HTR-8/SVneo (cell line): ENCODE data around the gene ZNF212.

Experiments used
- DNase-seq: peaks from one replicate; pipeline ENCODE4 v3.0.0; 2011; ENCODE audit warnings: low spot score, mixed read lengths; ENCODE audit not compliant: insufficient read length
- FAIRE-seq: peaks from 2 replicates; lab custom pipeline; 2011; peaks lifted over from hg19 to GRCh38; lab: Jason Lieb, UNC

The ZNF212 gene

DNA sequence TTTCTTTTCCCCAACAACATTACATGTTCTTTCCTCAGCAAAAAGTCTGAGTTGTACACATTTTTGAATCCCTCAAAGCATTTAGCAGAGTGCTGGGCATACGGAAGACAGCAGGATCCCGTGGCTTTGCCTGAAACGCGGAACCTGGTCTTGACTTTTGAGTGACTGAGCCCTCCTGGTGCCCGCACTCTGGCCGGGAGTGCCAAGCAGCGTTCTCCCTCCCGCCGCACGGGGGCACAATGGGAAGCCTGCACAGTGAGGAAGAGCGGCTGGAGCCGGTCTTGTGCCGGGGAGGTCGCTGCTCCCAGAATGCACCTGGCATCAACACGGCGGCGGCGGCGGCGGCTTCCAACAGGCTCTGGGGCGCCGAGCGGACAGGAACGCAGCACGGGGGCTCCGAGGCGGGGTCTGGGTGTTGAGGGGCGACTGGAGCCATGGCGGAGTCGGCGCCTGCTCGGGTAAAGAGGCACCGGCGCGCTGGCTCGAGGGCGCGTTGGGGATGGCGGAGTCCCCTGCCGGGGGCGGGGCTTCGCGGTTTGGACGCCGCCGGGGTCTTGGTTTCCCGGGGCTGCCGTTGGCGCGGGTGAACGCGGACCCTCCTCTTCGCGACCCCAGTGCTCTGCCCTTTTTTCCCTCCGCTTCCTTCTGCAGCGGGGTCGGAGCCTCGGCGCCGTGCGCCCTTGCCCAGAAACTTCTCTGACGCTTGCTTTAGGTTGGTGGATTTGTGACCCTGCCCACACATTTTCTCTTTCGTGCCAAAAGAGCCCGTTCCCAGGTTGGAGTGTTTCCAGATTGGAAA is at the start of gene ZNF212:
ZNF212 (plus strand) TSS at position 307 of the 799 bp plus-strand sequence; CDS start at position 435, 128 bp downstream.
- no peak for FAIRE-seq
- peak; percentile 93 for DNase-seq

DNA sequence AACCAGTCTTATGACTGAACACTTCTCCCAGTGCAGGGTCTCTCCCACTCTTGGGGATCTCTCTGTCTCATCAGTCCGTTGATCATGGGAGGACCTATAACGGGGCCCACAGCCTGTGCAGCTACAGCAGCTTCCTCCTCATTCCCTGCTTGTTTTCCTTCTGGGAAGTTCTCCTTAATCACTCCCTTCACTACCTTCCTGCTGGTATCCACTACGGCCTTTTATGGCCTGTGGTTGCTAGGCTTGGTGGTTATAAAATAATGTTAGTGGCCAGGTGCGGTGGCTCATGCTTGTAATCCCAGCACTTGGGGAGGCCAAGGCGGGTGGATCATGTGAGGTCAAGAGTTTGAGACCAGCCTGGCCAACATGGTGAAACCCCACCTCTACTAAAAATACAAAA is 47.6 kb upstream of the ZNF212 start:
- DNase-seq (no peak), FAIRE-seq (no peak)

DNA sequence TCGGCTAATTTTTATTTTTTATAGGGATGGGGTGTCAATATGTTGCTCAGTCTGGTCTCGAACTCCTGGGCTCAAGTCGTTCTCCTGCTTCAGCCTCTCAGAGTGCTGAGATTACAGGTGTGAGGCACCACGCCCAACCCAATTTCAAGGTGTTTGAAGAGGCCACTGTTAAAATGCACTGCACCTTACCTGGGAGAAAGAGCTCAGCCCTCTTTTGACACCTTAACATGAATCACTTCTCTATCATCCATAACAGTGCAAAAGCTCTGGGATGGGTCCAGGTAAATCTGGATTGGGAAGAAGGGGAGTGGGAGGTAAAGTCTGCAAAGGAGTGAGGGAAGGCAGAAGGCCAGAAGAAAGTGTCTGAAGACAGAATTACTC is 44.7 kb upstream of the ZNF212 start:
- DNase-seq (peak; percentile 15), FAIRE-seq (no peak)

DNA sequence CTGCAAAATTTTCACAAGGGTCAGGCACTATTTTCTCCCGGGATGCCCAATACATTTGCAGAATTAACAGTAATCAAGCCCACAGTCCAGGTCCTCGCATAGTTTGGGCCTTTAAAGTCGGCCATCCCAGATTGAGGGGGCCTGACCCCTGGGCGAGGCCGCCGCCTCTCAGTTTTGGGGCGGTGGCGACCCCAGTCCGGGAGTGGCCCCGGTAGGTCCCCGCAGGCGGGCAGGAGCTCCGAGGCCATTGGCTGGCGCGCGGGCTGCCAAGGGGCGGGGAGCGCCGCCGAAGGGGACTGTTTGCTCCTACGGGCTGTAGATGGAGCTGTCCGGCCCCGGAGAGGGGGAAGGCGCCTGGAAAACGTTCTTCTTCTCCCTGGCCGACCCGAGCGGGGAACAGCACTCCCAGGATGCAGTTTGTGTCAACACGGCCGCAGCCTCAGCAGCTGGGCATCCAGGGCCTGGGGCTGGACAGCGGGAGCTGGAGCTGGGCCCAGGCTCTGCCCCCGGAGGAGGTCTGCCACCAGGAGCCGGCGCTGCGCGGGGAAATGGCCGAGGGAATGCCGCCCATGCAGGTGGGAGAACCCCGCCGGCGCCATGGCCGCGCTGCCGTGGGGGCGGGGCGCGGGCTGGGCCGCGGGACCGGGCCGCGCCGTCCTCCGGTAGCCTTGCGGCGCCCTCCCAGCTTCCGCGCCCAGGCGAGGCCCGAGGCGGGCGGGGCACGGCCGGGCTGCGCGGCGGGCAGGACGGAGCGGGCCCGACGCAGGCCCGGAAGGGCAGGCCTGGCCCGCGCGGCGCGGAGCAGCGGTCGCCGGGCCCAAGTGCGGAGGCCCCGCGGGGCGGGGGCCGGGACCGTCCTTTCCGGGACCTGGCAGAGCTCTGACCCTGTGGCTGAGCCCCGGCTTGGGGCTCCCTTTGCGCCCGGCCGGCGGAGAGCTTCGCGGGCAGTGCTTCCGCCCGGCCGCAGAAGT is 44.0 kb upstream of the ZNF212 start, which contains the start of gene ZNF282:
ZNF282 (plus strand) TSS at position 367 of the 971 bp plus-strand sequence; CDS start at position 411, 44 bp downstream.
- FAIRE-seq (peak; percentile 52), DNase-seq (peak; percentile 89)

DNA sequence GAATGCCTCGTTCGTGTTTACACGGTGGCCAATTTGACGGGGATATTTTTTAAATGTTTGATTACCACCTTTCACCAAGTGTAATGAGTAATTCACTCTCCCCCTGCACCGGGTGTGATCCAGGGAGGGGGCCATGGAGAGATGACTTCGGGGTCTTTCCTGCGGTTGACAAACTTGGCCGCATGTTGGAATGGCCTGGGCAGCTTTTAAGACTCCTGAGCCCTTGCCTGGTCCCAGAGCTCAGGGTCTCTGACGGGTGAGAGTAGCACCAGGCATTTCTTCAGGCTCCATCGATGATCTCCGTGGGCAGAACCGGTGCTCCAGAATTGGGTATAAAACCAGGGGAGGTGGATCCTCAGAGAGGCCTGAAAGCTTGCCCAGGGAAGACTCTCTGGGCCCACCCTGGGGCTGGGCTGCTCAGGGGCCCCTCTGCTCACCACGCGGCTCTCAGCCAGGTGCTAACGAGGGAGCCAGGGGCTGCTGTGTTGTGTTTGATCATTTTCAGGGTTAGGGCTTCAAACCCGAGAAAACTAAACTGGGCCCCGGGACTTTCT is 43.2 kb upstream of the ZNF212 start:
- DNase-seq: no peak

DNA sequence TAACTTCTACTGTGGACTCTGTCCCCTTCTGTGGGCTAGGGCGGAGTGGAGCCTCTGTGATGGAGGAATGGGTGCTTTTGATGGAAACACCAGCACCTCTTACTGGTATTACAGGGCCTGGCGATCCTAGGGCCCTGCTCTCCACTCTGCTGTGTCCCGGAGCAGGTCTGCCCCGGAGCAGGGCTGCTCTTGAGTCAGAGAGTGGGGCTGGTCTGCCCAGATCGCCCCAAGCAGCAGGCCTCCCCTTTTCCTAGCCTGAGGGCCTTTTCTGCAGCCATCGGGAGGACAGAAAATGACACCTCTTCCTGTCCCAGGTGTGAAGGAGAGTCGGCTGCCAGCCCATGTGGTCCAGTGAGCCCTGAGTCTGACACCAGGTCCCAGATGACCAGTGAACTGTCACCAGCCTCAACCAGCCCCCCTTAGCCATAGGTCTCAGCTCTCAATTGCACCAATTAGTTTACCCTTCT is 42.7 kb upstream of the ZNF212 start:
- no peak for DNase-seq
- FAIRE-seq: no peak

More for the DNA sequence above, 43.2 kb upstream of the ZNF212 start:
- FAIRE-seq: no peak

DNA sequence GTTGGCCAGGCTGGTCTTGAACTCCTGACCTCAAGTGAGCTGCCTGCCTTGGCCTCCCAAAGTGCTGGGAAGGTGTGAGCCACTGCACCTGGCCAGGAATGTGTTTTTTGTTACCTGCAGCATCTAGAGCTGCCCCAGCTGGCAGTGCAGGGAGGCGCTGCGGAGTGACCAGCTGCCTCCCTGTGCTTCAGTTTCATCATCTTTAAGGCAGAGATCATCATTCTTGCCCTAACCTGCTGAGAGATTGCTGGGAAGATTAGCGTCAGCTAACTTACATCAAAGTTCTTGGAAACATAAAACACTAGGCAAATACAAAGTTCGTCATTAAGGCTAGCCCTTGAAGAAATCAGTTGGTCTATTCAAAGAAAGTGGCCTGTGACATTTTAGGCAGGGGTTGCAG is 41.8 kb upstream of the ZNF212 start:
- FAIRE-seq (no peak), DNase-seq (no peak)

DNA sequence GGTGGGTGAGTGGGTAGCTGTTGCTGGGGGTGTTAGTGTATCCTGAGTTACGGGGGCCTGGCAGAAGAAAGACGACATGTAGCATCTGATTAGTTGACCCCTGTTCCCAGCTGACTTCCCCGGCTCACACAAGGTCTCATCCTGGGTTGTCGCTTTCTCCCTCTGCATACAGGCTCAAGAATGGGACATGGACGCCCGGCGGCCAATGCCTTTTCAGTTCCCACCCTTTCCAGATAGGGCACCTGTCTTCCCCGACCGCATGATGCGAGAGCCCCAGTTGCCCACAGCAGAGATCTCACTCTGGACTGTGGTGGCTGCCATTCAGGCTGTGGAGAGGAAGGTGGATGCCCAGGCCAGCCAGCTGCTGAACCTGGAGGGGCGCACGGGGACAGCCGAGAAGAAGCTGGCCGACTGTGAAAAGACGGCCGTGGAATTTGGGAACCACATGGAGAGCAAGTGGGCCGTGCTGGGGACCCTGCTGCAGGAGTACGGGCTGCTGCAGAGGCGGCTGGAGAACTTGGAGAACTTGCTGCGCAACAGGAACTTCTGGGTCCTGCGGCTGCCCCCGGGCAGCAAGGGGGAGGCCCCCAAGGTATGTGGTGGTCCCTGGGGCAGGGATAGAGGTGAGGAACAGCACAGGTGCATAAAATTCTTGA is 41.2 kb upstream of the ZNF212 start:
- FAIRE-seq (no peak), DNase-seq (no peak)

DNA sequence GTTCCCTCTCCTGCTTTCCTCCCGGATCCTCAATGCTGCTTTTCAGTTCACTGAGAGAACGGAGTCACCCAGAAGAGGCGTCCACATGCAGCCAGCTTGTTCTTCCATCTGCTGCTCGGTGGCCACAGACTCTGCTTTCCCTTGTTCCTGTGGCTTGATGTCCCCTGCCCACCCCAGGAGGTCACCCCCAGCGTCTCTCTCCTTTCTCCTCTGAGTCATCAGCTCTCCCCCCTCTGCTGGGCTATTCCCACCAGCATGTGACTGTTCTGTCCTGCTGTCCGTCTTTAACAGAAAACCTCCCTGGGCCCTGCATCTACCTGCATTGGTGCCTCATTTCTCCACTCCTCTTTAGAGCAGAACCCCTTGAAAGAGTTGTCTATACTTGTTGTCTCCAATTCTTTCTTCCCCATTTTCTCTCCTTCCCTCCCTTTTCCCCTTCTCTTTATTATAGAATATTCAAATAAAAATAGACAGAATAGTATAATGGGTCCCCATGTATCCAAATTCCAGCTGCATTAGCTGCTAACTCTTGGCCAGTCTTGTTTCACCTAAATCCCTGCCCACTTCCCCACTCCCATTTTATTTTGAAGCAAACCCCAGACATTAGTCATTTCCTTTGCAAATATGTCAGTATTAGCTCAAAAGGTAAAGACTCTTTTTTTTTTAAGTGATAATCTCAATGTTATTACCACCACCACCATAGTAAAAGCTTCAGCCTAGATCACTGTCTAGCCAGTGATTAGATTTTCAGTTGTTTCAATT is 40.0 kb upstream of the ZNF212 start:
- DNase-seq: no peak
- FAIRE-seq: no peak

DNA sequence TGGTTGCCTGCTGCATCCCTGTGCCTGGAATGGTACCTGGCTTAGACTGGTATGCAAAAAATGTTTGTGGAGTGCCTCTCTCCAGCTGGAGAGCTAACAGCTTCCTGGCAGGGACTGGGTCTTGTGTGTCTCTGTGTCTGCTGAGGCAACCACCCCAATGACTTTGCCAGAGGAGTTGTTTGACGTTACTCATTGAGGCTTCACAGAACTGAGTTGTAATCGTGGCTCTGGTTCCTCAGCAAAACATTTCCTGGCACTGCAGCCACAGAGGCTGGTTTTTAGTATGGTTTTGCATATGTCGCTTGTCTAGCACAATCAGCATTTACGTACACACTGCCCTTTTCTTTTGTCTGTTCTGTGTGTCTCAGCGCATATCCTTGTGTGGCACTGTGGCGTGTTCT is 36.6 kb upstream of the ZNF212 start:
- DNase-seq (no peak), FAIRE-seq (no peak)

DNA sequence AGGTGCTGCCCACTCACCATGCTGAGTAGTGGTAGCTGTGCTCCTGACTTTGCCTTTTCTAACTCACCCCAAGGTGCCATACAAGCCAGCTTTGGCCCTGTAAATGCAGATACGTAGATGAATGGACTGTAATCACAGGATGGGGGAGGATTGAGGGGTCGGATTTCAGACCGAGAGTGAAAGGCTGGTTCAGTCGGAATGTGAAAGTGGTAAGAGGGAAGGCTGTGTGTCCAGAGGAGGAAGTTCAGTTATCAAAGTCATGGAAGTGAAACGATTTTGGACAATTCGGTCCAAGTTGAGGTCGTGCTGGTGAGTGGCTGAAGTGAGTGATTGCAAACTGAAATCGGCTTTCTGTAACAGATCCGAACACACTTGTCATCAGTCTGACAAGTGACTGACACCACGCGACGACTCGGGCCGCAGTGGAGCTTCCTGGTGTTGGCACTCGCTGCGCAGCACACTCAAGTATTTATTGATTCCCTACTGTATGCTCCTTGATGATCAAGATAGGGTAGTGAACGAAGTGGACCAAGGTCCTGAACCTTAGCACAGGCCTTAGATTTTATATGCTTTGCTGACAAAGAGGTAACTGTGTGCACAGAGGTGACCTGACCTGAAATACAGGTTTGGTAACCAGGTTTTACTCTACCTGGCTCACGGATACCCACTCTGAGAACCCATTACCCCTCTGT is 33.6 kb upstream of the ZNF212 start:
- FAIRE-seq (no peak), DNase-seq (no peak)

DNA sequence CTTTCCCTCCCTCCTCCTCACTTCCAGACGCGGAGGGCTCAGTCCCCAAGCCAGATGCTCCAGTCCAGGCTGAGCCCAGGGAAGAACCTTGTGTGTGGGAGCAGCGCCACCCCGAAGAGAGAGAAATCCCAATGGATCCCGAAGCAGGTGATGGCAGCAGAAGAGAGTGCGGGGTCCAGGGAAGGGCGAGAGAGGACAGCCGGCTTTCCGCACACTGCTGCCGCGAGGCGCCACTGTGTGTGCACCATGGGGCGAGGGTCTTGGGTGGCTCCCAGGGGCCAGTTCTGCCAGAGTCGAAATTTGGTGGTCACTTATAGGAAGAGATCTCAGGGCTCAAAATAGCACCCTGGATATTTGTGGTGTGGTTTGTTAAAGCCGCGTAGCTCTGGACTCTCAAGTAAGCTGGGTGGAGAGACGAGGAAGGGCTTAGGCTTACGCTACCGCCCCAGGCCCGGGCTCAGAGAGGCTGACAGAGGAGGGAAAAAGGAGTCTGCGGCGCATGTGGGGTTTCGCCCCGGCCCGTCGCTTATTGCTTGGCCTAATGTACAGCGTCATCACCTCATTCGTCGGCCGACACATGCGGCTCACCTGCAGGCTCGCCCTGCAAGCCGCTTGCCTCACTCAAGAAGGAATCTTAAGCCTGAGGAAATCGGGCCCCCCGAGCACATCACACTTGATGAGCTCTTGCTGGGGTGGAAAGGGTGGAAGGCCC is 32.0 kb upstream of the ZNF212 start:
- DNase-seq (no peak), FAIRE-seq (no peak)

DNA sequence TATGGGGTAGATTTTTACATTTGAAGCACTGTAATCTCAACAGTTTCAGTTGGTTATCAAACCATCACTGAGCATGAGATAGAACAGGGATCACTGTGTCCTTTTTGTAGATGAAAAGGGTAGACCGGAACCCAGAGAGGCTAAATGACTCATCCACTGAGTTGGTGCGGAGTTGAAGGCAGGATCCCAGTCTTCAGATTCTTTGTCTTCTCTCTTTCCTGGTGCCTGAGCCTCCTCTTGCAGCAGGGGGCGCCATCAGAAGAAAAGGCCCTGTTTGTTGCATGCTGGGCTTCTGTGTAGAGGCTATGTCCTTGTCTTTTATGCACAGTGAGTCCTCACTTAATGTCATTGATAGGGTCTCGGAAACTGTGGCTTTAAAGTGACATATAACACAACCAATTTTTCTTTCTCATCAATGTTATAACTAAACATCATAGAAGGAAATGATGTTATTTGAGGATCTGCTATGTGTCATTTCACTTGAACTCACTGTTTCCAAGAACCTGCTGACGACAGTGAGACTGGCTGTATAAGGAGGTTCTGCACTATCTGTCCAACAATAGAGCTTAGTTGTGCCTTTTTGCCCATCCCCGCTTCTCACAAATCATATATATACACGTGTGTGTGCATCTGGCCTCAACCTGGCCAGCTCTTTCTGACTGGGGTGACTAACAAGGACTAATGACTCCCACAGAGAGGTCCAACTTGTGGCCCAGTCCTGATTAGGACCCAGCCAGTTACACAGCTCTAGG is 29.8 kb upstream of the ZNF212 start:
- FAIRE-seq (no peak), DNase-seq (peak; percentile 54)

DNA sequence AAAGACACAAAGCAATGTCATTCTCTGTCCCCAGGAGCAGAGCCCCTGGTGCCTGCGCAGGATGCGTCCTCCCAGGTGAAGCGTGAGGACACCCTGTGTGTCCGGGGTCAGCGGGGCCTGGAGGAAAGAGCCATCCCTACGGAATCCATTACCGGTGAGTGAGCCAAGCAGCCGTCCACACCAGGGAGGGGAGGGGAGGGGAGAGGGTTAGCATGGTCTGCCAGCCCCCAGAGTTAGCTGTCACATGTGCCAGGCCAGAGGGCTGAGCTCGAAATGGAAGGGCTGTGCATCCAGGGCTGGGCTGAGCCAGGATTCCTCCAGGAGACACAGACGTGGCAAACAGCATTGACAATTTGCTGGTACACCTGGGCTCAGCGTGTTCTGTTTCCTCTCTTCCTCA is 28.9 kb upstream of the ZNF212 start:
- DNase-seq: no peak
- no peak for FAIRE-seq

DNA sequence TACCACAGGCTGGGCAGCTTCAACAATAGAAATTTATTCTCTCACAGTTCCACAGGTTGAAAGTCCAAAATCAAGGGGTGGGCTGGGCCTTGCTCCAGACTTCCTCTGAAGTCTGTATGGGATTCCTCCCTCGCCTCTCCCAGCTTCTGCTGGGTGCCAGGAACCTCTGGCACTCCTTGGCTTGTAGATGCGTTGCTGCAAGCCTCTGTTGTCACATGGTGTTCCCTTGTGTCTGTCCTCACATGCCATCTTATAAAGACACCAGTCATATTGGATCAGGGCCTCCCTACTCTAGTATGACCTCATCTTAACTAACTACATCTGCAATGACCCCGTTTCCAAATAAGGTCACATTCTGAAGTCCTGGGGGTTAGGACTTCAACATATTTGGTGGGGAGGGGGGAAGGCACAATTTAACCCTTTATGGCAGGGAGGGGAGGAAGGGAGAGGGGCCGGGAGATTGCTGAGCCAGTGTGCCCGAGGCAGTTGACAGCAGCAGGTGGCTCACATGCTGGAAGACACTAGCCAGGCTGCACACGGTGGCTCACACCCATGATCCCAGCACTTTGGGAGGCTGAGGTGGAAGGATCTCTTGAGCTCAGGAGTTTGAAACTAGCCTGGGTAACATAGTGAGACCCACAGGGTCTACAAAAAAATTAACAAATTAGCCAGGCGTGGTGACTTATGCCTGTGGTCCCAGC is 25.3 kb upstream of the ZNF212 start:
- no peak for DNase-seq
- no peak for FAIRE-seq

DNA sequence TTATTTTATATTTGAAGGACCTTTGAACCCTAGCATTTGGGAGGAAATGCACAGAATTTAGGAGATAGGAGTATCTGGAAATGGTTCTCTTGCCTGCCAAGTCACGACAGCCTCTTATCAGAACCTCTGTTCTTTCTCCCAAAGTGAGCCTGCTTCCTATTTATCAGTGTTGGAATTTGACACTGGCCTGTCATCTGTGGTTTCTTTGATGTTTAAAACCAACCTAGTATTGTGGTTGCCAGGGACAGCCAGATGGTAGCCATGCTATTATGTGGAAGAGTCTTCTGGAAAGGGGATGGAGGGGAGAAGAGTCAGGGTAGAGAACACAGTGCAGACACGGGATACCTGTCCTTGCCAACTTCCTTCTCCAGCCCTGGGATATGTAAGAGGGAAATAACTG is 23.0 kb upstream of the ZNF212 start:
- DNase-seq (no peak), FAIRE-seq (no peak)

DNA sequence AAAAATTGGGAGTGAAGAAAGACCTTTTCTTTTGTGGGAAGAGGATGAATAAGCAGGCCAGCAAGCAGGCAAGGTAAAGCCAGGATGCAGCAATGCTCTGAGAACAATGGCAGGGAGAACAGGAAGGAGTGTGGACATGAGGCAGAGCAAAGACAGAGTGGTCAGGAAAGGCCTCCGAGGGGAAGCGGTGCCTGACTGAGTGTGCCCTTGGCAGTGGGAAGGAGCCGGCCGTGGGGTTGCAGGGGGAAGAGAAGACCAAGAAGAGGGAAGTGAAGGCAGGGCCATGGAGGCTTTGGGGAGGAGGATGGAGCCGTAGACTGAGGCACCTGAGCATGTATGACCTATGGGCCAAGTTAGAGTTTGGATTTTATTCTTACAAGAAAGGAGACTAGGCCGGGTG is 21.9 kb upstream of the ZNF212 start:
- DNase-seq (no peak), FAIRE-seq (no peak)
